HG02798 (cell line): ENCODE measurements around the gene MNS1.
"Not testable (repeated sequence)": the region's sequence is repeated elsewhere in the genome, so short reads cannot be mapped to it uniquely, and the experiment has no call there.

Experiments used
- ATAC-seq: cut with Tn5 transposase; IDR thresholded peaks from one replicate; pipeline ENCODE4 v1.9.1; 2021; ENCODE audit warnings: mild to moderate bottlenecking; ENCODE audit not compliant: unreplicated experiment, poor library complexity

The MNS1 gene

GRCh38 chr15:56459096-56459495, 5.8 kb downstream of the MNS1 start:
- ATAC-seq: no peak

GRCh38 chr15:56456229-56456628, 8.7 kb downstream of the MNS1 start:
- ATAC-seq: no peak

- ATAC-seq: no peak
Measured at GRCh38 chr15:56454836-56455235, 10.1 kb downstream of the MNS1 start.

- ATAC-seq: no peak
Measured at GRCh38 chr15:56445746-56446145, 19.2 kb downstream of the MNS1 start.

GRCh38 chr15:56442354-56442753, 22.6 kb downstream of the MNS1 start:
- no peak for ATAC-seq

GRCh38 chr15:56440214-56440770, 24.6 kb downstream of the MNS1 start:
- no peak for ATAC-seq

- ATAC-seq: no peak
Measured at GRCh38 chr15:56432304-56432703, 32.6 kb downstream of the MNS1 start.

- ATAC-seq: peak; percentile 61
Measured at GRCh38 chr15:56428821-56429458, 36.0 kb downstream of the MNS1 start.

GRCh38 chr15:56425976-56426375, 39.0 kb downstream of the MNS1 start:
- no peak for ATAC-seq

GRCh38 chr15:56425276-56425675, 39.7 kb downstream of the MNS1 start:
- ATAC-seq: no peak

- ATAC-seq: not testable (repeated sequence)
Measured at GRCh38 chr15:56413114-56413733, 51.7 kb downstream of the MNS1 start.

GRCh38 chr15:56411122-56411749, 53.7 kb downstream of the MNS1 start:
- no peak for ATAC-seq

GRCh38 chr15:56410721-56411120, 54.2 kb downstream of the MNS1 start:
- ATAC-seq: no peak

- not testable (repeated sequence) for ATAC-seq
Measured at GRCh38 chr15:56399209-56399608, 65.7 kb downstream of the MNS1 start.

GRCh38 chr15:56397325-56397724, 67.6 kb downstream of the MNS1 start:
- not testable (repeated sequence) for ATAC-seq

- ATAC-seq: no peak
Measured at GRCh38 chr15:56394909-56395308, 70.0 kb downstream of the MNS1 start.

GRCh38 chr15:56393277-56393676, 71.7 kb downstream of the MNS1 start:
- no peak for ATAC-seq

GRCh38 chr15:56390739-56391267, 74.1 kb downstream of the MNS1 start:
- no peak for ATAC-seq

- ATAC-seq: no peak
Measured at GRCh38 chr15:56385908-56386307, 79.0 kb downstream of the MNS1 start.

- ATAC-seq: no peak
Measured at GRCh38 chr15:56383010-56383409, 81.9 kb downstream of the MNS1 start.
